HL-60 (cell line): ENCODE results near the gene LHX4.

ENCODE experiments used
- CTCF ChIP-seq: IDR thresholded peaks from one replicate; pipeline ENCODE4 v1.5.1; 2011; ENCODE audit warnings: low read length, control low read depth, inconsistent platforms; ENCODE audit not compliant: insufficient read depth
- GABPA ChIP-seq: IDR thresholded peaks from 2 replicates; pipeline ENCODE4 v1.6.1; 2012; ENCODE audit warnings: low read depth
- POLR2AphosphoS5 ChIP-seq: IDR thresholded peaks from 2 replicates; pipeline ENCODE4 v1.6.1; 2012; ENCODE audit warnings: low read depth
- REST ChIP-seq: IDR thresholded peaks from 2 replicates; pipeline ENCODE4 v1.6.1; 2012; ENCODE audit warnings: low read depth; ENCODE audit not compliant: insufficient replicate concordance
- SPI1 ChIP-seq: IDR thresholded peaks from 2 replicates; pipeline ENCODE4 v1.6.1; 2012; ENCODE audit warnings: low read depth, mild to moderate bottlenecking, borderline replicate concordance

- TF ChIP-seq CTCF (no peak), REST (no peak), POLR2AphosphoS5 (no peak), GABPA (no peak), SPI1 (no peak)
These were observed 29.6 kb downstream of the LHX4 start for GRCh38 chr1:180259431-180260338.
